NCI-H2081 (cell line): ENCODE data around the gene PLXNA1.

ENCODE experiments used
- DNase-seq, 2 experiments: peaks; one replicate each; lab custom pipeline; 2025; lab: John Stamatoyannopoulos, UW

PLXNA1 gene

DNA sequence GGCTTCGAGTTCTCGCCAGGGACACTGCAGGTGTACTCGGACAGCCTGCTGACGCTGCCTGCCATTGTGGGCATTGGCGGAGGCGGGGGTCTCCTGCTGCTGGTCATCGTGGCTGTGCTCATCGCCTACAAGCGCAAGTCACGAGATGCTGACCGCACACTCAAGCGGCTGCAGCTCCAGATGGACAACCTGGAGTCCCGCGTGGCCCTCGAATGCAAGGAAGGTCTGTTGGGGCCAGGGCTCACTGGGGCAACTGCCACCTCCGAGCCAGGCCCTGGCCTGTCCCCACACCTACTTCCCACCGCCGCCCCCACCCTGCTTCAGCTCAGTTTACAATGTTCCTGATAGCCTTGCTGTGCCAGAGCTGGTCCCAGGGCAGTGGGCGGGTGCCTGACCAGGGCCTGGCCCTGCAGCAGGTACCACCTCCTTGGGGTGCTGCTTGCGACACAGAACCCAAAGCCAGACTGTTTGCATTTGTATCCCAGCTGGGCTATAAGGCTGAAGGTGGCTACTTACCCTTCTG lies 35.5 kb downstream of the PLXNA1 start:
- DNase-seq, result no peak

GRCh38 chr3:127019449-127019848 lies 36.5 kb downstream of the PLXNA1 start:
- no peak for DNase-seq

DNA sequence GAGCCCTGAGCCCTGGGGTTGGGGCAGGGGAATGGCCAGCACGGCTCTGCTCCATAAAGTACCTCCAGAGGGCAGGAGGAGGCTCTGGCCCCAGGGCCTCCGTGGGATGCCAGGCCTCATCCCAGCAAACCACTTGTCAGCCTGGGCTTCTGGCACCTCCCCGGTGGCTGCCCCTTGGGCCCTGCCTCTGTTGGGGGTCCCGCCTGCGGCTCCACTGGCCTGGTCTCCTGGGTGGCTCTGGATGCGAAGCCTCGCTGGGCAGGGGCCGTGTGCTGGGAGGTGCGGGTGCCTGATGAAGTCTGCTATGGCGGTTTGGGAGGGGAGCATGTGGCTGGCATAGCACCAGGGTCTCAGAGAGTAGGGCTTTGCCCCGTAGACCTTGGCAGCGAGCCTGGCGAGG lies 37.6 kb downstream of the PLXNA1 start:
- no peak for DNase-seq

- DNase-seq, result no peak
Observed at GRCh38 chr3:127022849-127023248, 39.9 kb downstream of the PLXNA1 start.

- peak in 1 of 2 experiments; percentile 21 for DNase-seq
Observed at GRCh38 chr3:127025456-127025855, 42.5 kb downstream of the PLXNA1 start.

DNA sequence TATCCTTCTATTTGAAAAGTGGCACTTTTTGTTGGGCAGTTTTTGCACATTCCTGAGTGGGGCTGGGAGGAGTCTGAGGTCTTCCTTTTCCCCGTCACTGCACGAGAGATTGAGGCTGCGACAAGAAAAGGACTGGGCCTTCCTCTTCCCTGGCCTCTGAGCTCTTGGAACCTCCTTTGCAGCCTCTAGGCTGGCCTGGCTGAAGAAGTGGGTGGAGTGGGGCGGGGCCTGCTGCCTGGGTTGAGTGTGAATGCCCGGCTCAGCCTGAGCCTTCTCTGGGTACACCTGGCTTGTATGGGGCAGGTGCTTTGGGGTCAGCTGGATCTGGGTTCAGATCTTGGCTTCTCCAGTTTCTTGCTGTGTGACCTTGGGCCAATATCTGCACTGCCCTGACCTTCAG lies 43.1 kb downstream of the PLXNA1 start:
- no peak for DNase-seq

DNA sequence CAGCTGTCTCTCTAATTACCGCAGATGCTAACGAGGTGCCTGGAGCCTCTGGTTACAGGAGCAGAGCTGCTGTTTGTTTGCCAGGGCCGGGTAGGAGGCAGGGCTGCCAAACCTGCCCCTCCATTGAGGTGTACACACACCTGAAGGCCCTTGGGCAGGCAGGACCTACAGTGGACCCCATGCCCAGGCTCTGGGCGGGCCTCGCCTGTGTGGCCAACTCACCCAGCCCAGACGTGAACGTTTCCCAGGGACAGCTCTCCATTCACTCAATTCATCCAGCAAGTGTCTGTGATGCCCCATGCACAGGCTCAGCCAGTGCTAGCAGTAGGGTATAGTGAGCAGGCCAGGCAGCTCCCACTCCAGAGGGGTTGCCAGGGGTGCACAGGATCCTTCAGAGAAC lies 43.7 kb downstream of the PLXNA1 start:
- no peak for DNase-seq

GRCh38 chr3:127027061-127027735 lies 44.3 kb downstream of the PLXNA1 start:
- DNase-seq, result no peak

GRCh38 chr3:127027811-127028548 lies 45.1 kb downstream of the PLXNA1 start:
- no peak for DNase-seq

GRCh38 chr3:127028781-127029657 lies 46.1 kb downstream of the PLXNA1 start:
- no peak for DNase-seq

- DNase-seq, result no peak
Observed at GRCh38 chr3:127029658-127030507, 47.0 kb downstream of the PLXNA1 start.

- DNase-seq, result no peak
Observed at GRCh38 chr3:127030508-127031412, 47.8 kb downstream of the PLXNA1 start.

DNA sequence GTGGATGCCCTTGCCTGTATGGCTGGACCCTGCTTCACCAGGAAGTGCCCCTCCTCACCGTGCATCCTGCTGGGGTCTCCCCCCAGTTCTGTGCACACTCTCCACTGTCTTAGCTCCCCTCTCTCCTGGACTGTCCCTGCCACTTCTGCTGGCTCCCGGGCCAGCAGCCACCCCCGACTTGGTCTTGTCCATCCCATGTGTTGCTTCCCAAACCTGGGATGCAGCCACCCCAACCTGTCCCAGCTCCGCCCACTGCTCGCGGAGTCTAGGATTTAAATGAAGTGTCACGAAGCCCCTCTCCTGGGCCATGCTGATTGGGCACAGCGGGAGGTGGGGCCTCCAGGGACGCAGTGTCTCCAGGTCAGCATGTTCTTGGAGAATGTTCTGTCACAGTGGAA lies 48.5 kb downstream of the PLXNA1 start:
- DNase-seq, result no peak

GRCh38 chr3:127031845-127032244 lies 48.9 kb downstream of the PLXNA1 start:
- DNase-seq, result no peak

GRCh38 chr3:127032296-127032990 lies 49.5 kb downstream of the PLXNA1 start:
- DNase-seq, result no peak
